ENCODE results near the gene CDH5.
A peak's percentile ranks its signal among the peaks of the same experiment; 100 is the strongest.

CDH5 gene, protein sequence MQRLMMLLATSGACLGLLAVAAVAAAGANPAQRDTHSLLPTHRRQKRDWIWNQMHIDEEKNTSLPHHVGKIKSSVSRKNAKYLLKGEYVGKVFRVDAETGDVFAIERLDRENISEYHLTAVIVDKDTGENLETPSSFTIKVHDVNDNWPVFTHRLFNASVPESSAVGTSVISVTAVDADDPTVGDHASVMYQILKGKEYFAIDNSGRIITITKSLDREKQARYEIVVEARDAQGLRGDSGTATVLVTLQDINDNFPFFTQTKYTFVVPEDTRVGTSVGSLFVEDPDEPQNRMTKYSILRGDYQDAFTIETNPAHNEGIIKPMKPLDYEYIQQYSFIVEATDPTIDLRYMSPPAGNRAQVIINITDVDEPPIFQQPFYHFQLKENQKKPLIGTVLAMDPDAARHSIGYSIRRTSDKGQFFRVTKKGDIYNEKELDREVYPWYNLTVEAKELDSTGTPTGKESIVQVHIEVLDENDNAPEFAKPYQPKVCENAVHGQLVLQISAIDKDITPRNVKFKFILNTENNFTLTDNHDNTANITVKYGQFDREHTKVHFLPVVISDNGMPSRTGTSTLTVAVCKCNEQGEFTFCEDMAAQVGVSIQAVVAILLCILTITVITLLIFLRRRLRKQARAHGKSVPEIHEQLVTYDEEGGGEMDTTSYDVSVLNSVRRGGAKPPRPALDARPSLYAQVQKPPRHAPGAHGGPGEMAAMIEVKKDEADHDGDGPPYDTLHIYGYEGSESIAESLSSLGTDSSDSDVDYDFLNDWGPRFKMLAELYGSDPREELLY

GRCh38 chr16:66366433-66367299, at the start of gene CDH5:
CDH5 (plus strand) TSS chr16:66366691; CDS start chr16:66379338, 12,647 bp downstream.
- no peak for TF ChIP-seq CTCF (IDR thresholded peaks at IDR 0.05; ENCODE audit: low read depth, low read length, missing control alignments)
- no peak for DNase-seq (ENCODE audit: extremely low read depth, low read depth)
- no peak within 1 kb of the TSS for H3K4me3 ChIP-seq (replicated peaks; ENCODE audit: low read depth, low read length)

DNA sequence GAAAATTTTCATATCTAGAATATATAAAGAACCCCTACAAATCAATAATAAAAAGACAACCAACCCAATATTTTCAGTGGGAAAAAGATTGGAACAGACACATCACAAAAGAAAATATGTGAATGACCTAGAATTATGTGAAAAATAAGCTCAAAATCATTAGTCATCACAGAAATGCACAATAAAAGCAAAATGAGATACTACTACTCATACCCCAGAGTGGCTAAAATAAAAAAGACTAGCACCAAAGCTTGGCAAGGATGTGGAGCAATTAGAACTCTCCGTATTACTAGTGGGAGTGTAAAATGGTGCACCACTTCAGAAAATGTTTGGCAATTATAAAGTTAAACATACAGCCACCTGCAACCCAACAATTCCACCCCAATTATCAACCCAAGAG, 48.0 kb upstream of the CDH5 start:
- no peak overlapping the region for H3K4me3 ChIP-seq (replicated peaks; ENCODE audit: low read depth, low read length)
- TF ChIP-seq CTCF (IDR thresholded peaks at IDR 0.05; ENCODE audit: low read depth, low read length, missing control alignments): no peak
- no peak for DNase-seq (ENCODE audit: extremely low read depth, low read depth)

GRCh38 chr16:66320774-66321173, 45.7 kb upstream of the CDH5 start:
- no peak for DNase-seq (ENCODE audit: extremely low read depth, low read depth)
- H3K4me3 ChIP-seq (replicated peaks; ENCODE audit: low read depth, low read length): no peak overlapping the region
- TF ChIP-seq CTCF (IDR thresholded peaks at IDR 0.05; ENCODE audit: low read depth, low read length, missing control alignments): no peak

GRCh38 chr16:66322174-66322573, 44.3 kb upstream of the CDH5 start:
- H3K4me3 ChIP-seq (replicated peaks; ENCODE audit: low read depth, low read length): no peak overlapping the region
- no peak for TF ChIP-seq CTCF (IDR thresholded peaks at IDR 0.05; ENCODE audit: low read depth, low read length, missing control alignments)
- no peak for DNase-seq (ENCODE audit: extremely low read depth, low read depth)

DNA sequence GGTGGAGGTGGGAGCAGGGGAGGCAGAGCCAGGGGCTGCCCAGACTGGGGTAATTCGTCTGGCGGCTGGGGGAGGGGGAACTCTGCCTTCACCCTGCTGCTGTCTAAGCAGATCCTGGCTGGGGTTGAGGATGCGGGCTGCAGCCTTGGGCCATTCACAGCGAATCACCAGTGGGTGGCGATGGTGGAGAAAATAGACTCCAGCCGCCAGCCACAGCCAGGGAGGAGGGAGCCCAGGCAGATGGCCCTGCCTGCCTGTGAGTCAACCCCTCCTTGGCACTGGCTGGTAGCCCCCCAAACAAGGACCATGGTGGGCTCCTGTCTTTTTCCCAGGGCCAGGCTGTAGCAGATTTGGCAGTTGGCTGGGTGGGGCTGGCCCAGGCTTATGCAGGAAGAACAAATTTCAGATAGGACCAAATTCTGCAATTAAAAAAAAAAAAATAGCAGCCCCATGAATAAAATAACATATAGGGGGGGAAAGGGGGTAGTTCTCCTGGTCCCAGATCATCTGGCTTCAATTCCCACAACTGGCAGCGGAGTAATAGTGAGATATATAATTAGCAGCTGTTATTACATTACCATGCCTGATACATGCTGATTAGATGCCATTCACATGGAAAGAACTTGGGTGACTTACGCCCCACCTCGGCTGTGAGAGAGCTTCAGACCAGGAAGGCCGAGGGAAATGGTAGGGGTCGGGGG, 41.5 kb upstream of the CDH5 start:
- peak; percentile 18 for TF ChIP-seq CTCF (IDR thresholded peaks at IDR 0.05; ENCODE audit: low read depth, low read length, missing control alignments)
- no peak for DNase-seq (ENCODE audit: extremely low read depth, low read depth)
- no peak overlapping the region for H3K4me3 ChIP-seq (replicated peaks; ENCODE audit: low read depth, low read length)

Measured in HFF-Myc (cell line).